HG02571 (cell line): ENCODE results near the gene ATP1A4.

Experiments
- ATAC-seq: cut with Tn5 transposase; IDR thresholded peaks from one replicate; pipeline ENCODE4 v1.9.1; 2021; ENCODE audit warnings: mild to moderate bottlenecking, moderate library complexity; ENCODE audit not compliant: unreplicated experiment

ATP1A4 gene

DNA sequence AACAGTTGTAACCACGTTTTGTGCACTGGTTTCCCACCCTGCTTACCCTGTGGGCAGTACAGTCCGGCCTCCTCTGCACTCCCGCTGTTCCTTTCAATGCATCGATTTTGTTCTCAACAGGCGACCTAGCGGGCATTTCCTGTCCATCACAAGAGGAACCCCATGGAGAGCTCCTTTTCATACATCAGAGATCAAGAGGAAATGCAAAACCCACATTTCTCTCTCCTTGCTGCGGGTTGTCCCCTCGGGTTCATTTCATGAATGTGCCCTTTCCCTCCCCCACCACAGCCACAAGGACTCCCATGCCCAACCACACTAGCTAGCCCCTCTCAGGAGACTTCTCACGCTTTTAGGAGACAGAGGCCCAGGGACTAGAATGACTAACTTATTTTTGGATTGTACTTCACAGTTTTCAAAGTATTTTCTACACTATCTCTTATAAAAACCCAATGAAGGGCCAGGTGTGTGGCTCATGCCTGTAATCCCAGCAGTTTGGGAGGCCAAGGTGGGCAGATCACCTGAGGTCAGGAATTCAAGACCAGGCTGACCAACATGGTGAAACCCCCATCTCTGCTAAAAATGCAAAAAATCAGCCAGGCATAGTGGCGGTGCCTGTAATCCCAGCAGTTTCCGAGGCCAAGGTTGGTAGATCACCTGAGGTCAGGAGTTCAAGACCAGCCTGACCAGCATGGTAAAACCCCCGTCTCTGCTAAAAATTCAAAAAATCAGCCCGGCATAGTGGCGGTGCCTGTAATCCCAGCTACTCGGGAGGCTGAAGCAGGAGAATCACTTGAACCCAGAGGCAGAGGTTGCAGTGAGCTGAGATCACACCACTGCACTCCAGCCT, 18.4 kb downstream of the ATP1A4 start:
- no peak for ATAC-seq

DNA sequence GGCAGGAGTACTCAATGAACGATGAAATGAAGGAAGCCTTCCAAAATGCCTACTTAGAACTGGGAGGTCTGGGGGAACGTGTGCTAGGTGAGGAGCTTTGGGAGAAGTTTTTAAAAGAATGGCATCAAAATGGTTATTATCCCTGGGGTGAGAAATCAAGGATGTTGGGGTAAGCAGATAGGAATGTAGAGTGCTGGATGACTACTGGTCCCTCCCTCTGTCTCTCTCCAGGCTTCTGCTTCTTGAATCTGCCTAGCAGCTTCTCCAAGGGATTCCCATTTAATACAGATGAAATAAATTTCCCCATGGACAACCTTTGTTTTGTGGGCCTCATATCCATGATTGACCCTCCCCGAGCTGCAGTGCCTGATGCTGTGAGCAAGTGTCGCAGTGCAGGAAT, 20.0 kb downstream of the ATP1A4 start:
- ATAC-seq, result no peak

DNA sequence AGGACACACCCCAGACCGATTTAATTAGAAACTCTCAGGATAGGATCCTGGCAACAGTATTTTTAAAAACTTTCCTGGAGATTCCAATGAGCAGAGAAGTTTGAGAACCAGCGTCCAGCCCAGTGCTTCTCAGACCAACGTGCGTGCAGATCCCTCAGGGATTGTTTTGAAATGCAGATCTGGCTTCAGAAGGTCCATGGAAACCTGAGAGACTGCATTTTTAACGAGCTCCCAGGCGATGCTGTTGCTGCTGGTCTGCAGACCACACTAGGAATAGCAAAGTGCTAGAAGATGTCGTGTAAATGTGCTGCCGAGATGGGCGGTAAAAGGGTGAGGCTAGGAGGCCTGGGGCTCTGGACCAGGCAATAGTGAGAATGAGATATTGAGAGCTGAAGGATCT, 20.6 kb downstream of the ATP1A4 start:
- ATAC-seq, result no peak

DNA sequence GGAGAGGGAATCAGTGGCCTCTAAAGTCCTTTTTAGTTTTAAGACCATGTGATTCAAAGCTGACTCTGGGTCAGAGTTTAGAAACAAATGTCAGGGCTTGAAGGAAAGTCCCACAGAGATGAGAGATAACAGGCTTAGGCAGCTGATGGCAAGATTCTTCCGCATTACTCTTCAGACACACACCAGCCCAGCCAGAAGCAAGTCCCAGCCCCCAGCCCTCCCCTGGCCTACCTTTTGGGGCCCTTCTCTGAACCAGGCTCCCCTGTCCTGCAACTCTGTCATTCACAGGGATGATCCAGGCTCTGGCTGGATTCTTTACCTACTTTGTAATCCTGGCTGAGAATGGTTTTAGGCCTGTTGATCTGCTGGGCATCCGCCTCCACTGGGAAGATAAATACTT, 25.8 kb downstream of the ATP1A4 start:
- no peak for ATAC-seq

DNA sequence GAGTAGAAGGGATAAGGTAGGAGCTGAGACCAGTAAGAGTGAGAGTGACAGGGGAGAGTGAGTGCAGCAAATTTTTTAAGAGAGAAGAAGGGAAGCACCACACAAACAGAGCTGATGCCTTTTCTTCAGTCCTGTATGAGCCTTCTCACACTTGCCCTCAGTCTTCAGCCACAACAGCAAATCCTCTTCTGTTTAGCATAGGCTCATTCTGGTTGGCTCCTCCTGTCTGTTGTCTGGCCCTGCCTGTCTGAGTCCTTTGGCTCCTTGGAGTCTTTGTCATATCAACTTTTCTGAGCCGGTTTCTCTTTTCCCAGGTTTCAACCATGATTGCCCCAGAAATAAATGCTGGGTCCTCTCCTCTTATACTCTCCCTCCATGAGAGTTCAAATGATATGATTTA, 26.3 kb downstream of the ATP1A4 start:
- no peak for ATAC-seq

DNA sequence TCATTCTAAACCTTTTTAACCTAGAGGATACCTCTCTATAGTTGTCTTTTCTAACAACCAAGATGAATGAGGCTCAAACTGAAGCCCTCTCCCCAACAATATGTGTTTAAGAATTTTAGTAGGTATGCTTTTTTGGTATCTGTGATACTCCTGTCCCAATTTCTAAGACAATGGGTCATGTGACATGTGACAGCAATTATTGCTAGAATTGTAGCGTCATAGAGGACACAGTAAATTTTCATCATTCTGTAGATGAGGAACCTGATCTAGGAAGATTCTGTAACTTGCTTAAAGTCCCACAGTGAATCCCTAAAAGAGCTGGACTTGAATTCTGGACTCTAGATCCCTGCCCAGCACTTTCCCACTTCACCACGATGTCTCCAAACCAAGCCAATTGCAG, 27.3 kb downstream of the ATP1A4 start:
- no peak for ATAC-seq

DNA sequence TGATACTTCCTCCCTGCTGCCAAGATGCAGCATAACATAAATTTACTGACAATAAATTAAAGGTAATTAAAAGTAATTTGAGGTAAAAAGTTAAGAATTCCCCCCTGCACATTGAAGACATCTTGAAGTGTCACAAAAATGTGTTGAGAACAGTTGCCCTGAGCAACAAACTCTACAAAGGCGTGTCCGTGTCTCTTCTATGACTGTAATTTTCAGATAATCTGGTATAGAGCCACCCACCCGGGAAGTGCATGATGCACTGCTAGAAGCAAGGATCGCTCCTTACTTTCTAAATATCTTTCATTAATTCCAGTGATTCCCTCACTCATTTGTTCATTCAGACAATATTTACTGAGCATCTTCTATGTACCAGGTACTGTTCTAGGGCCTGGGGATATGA, 27.9 kb downstream of the ATP1A4 start:
- no peak for ATAC-seq

DNA sequence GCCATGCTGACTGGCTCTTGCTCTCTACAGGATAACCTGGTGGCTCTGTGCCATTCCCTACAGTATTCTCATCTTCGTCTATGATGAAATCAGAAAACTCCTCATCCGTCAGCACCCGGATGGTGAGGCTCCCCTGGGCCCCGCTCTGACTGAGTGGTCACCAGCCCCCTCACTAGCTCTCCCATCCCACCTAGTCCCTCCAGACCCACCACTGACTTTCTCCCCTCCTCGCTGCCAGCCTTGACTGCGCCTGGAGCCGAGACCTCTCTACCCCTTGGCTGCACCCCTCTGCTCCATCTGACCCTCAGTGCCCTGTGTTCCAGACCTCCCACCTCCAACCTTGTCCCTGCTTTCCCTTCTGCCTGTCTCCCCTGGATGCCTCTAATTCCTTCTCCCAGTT, 34.8 kb downstream of the ATP1A4 start:
- ATAC-seq, result no peak

DNA sequence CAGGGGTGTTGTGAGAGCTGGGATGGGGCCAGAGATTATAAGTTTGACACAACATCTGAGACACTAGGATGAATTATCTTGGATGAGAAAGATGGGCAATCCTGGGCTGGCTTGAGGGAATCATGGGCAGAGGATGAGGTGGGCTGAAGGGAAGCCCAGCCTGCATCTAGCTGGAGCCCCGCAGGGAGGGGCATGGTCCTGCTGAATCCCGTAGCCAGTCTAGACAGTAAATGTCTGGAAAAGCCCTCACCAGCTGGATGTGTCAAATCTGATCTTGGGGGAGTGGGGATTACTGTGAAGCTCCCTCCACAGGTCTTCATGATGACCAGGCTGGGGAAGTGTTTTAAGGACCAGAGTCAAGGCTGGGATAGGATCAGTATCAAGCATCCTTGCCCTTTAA, 35.3 kb downstream of the ATP1A4 start:
- ATAC-seq, result no peak

DNA sequence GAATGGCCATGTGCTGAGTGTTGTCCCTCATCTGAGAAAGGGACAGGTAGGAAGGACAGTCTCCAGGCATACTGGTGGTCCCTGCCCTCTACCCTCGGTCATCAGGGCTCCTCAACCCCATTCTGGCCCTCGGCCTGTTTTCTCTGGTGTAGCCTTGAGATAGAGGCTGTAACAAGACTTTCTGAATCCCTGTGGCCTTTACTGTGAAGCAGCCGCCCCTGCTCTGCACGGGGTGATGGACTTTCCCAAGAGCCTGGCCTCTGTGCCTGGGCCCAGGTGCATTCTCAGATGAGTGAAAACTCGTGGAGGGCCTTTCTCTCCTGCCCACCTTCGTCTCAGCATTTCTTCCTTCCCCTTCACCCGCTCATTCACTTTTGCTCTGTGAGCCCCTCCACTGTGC, 36.0 kb downstream of the ATP1A4 start:
- no peak for ATAC-seq

DNA sequence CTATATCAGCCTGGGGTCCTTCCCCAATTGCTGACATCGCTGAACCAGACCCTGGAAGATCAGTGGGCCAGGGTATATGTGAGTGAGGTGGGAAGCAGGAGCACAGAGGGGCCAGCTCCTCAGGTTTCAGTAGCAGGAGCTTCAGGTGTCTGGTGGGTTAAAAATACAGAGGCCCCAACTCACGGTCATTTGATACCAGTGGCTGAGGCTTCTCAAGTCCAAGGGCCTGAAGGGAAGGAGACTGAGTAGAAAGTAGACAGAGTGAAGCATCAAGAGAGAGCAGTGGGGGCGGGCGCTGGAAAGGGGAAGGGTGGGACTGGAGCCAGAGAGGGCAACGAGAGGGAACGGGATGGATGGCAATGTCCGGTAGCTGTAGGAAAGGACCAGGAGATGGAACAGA, 36.9 kb downstream of the ATP1A4 start:
- no peak for ATAC-seq

DNA sequence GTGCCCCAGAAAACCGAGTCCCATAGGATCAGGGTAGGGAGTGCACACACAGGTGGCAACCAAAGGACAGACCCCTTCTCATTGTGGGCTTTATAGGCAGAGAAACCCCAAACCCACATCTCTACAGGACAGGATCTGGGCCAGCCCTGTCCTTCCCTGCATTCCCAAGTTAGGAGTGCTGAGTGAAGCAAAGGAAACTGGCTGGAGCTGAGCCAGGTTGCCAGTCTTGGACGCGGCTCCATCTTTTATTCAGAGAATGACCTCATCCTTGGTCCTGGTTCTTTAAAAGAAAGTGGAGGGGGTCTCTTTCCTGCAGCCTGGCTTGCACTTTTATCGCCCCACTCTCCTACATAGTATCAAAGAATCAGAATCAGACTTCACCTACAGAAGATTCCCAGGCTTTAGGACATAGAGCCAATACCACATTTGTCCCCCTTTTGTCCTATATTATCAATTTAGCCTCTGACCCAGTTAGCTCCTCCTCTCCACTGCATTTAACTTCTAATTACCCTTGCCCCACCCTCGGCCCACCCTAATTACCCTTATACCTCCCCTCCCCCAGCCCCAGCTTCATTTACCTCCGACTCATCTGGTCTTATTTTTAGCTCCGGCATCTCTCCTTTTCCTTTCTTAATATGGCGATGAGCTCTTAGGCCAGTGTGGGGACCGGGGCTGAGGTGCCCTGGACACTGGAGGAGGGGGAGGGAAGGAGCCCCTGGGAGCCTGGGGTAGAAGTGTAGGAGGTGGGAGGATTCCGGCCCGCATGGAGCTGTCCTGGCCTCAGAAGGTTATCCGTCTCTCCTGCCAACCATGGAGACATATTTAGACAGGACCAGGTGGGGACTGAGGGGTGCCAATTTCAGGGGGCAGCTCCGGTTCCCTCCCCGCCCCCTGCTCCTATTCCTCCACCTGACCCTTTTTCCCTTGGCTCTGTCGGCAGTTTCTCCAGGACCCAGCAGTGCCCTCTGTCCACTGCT, 38.5 kb downstream of the ATP1A4 start, which contains the start of gene CASQ1:
Gene CASQ1, plus strand, starts transcription at position 927 of the 977 bp plus-strand sequence. CDS start 177 bp downstream, outside the sequence.
- ATAC-seq, result no peak

DNA sequence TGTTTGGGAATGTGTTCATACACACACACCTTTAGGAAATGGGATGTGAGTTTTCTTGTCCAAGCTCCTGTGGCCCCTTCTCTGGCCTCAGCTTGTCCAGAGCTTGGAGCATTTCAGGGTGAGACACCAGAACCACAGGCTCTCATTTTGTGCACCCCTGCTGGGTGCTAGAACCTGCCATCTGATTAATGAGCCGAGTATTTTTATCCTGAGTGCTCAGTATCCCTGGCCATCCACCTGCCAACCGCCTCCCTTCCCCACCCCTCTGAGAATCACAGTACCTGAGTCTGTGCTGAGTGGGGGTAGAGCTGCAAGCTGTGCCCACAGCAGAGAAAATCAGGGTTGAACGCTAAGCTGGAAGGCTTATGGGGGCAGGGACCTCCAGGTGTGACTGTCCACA, 40.4 kb downstream of the ATP1A4 start:
- ATAC-seq, result no peak

DNA sequence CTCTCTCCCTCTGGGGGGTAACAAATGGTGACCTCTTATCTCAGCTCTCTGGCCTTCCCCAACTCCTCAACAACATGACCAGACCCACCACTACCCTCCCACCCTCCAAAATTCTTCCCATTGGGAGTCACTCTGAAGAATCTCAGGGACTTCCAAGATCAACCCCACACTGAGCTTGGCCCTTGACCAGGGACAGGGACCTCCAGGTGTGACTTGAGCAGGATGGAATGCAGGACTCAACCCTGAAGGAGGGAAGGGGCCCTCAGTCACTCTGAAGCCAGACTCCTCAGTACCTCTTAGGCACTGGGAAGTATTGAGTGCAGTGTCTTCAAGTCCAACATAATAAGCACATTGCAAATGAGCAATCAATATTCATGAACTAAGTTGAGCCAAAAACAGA, 40.8 kb downstream of the ATP1A4 start:
- ATAC-seq, result no peak

DNA sequence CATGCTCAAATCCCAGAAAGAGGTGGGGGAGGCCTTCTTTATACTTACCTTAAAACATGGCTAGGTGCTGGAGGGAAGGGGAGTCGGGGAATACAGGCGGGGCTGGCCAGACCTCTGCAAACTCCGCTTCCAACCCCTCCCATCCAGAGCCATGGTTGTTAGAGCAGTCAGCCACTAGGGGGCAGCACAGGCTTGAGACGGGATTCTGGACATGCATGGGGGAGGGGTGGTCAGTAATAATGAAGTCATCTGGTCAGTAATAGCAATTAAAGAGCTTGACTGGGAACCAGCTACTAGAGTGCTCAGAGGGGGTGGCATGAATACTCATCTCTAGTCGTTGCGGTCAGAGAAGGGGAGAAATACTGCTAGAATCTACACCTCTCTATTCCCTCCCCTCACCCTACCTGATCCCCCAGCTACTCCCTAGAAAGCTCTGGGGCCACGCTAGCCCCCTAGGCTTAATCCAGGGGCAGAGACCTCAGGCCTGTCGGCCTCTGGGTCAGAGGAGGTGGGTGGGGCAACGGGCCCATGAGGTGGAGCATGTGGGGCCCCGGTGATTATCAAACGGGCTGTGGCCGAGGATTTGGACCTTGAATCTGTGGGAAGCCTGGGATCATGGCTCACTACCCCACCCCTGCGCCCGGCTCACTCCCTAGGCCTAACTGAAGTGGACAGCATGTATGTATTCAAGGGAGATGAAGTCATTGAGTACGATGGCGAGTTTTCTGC, 41.9 kb downstream of the ATP1A4 start:
- ATAC-seq, result no peak

DNA sequence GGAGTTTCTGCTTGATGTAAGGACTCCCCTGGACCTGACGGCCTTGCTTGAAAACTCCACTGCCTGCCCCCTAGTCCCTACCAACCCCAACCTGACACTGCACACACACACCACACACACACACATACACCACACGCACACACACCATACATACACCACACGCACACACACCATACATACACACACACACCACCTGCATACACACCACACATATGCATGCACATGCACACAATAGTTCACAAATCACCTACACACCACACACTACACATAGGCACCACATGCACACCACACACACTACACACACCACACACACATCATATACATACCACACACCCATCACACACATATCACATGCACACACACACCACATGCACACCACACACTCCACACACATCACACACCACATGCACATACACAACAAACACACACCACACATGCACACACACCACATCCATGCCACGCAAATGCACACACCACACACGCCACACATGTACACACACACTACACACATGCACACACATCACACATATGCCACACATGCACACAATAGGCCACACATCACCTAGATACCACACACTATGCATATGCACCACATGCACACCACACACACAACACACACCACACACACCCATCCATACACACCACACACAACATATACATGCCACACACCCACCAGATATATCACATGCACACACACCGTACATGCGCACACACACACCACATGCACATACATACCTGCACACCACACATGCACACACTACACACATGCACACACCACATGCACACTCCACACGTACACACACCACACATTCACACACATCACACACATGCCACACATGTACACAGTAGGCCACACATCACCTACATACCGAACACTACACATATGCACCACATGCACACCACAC, 42.7 kb downstream of the ATP1A4 start:
- ATAC-seq, result no peak

DNA sequence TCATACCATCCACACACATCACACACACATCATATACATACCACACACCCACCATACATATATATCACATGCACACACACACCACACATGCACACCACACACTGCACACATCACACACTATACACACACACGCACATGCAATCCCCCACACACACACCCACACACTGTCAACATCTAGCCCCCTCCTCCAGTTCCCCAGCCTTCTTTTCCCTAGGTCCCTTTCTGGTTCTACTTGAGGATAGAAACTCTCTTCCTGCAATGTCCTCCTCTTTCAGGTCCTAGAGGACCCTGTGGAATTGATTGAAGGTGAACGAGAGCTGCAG, 43.3 kb downstream of the ATP1A4 start:
- ATAC-seq, result no peak

DNA sequence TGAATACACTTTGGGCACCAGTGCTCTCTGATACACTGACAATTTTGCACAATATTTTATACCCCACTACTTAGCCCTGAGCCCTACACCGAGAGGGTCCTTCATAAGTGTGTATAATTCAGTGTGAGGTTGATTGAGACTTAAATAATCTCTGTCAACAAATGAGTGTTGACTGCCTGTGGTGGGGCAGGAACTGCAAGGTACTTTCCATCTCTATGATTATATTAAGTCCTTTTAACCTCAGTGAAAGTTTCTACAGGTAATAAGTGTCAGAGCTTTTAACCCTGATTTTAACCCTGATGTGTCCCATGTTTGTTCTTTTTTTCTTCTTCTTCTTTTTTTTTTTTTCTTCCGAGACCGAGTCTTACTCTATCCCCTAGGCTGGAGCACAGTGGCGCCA, 44.7 kb downstream of the ATP1A4 start:
- no peak for ATAC-seq

DNA sequence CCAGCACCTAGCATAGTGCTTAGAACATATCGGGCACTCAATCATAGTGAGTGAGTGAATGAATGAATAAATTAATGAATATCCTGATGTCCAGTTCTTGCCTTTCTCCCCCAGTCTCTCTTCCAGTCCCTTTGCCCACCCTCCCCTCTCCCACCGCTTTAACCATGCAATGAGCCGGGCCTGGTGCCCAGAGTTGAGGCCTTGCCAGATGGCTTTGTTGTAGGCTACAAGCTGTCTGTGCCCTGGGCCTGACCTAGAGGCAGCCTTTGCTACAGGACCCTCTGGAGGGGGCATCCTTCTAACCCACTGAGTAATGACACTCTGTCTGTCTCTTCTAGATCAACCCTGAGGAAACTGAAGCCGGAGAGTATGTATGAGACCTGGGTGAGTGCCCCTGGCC, 45.8 kb downstream of the ATP1A4 start:
- no peak for ATAC-seq

DNA sequence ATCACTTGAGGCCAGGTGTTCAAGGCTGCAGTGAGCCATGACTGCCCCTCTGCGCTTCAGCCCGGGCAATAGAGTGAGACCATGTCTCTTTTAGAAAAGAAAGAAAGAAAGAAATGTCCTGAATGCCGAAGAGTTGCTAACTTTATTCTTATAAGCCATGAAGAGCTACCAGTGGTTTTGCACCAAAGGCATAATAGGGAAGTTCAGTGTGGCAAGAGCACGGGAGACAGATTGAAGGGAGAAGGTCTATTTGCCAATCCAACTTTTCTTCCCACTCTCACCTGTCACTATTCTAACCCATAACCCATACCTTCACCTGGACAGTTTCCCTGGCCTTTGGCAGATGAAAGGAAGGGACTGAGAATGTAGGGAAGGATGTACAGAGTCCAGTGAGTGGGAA, 49.4 kb downstream of the ATP1A4 start:
- no peak for ATAC-seq
